ENCODE results near the gene SIGLEC15. TPM values are rescaled to one million over a fixed set of nuclear protein-coding genes. Genes with fewer than 3 reads are reported as not detected.

The SIGLEC15 gene
- total RNA-seq, 1 experiment from 2014 or later, result 0.13 TPM

DNA sequence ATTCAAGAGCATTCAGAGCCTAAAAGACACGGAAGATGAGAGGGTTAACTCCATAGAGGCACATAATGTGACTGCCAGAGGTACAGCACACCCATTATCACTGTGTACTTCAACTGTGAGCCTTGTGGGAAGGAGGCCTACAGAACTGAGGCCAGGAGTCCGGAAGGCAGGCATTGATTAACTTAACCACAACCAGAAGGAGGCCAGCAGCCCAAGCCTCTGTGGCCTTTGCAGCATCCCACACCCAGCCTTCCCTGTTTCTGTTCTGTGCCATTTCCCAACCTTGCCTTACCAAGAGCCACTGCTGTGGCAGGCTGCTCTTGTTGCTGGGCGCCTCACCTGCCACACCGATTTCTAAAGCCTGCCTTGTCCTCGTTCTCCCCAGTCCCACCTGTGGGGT, 27.2 kb downstream of the SIGLEC15 start:
- no peak overlapping the region for H3K4me3 Mint-ChIP-seq

More for the DNA sequence above, 27.2 kb downstream of the SIGLEC15 start:
- H4K5ac ChIP-seq (ENCODE audit: insufficient read length, low read depth, low read length), result no peak overlapping the region
- no peaks in the 10 kb centered on the region for H3K79me2 ChIP-seq (ENCODE audit: insufficient read depth, low read length)
- H3K79me1 ChIP-seq (ENCODE audit: insufficient read depth, low read depth, low read length, poor library complexity, severe bottlenecking), result no peaks in the 10 kb centered on the region
- no peak overlapping the region for H2BK120ac ChIP-seq (ENCODE audit: low read depth, low read length, poor library complexity, severe bottlenecking)
- no CpG with 5 or more reads among the region's 5 CpGs for WGBS (ENCODE audit: extremely low coverage, insufficient read length, low lambda C conversion rate)
- no peak overlapping the region for H2BK20ac ChIP-seq (ENCODE audit: low read depth, low read length, poor library complexity, severe bottlenecking)
- Mint-ChIP-seq H3K4me1 (peaks cover 8 to 10% of the 10 kb centered on the region in 2 experiments), H3K27ac (peak overlapping the region in 1 of 3 experiments; percentile 30; a peak in 1 of 7 replicates), H3K27me3 (ENCODE audit: low read depth) (no peaks in the 10 kb centered on the region), H3K9me3 (no peaks in the 10 kb centered on the region), H3K36me3 (ENCODE audit: insufficient read depth in 1 of 3, low read depth in 3 of 3) (peaks cover 12 to 41% (median 38%) of the 10 kb centered on the region in 3 experiments; a peak in 6 of 7 replicates)
- no peak overlapping the region for H3K18ac ChIP-seq (ENCODE audit: insufficient read length, low read depth, low read length)
- no peaks in the 10 kb centered on the region for H4K20me1 ChIP-seq (ENCODE audit: control insufficient read depth, insufficient read depth, insufficient read length)
- no peak overlapping the region for H3K14ac ChIP-seq (ENCODE audit: insufficient read depth, low read length)
- no peaks in the 10 kb centered on the region for H3K4me1 ChIP-seq (ENCODE audit: insufficient read depth, low read length)
- TF ChIP-seq, protein P1, sequence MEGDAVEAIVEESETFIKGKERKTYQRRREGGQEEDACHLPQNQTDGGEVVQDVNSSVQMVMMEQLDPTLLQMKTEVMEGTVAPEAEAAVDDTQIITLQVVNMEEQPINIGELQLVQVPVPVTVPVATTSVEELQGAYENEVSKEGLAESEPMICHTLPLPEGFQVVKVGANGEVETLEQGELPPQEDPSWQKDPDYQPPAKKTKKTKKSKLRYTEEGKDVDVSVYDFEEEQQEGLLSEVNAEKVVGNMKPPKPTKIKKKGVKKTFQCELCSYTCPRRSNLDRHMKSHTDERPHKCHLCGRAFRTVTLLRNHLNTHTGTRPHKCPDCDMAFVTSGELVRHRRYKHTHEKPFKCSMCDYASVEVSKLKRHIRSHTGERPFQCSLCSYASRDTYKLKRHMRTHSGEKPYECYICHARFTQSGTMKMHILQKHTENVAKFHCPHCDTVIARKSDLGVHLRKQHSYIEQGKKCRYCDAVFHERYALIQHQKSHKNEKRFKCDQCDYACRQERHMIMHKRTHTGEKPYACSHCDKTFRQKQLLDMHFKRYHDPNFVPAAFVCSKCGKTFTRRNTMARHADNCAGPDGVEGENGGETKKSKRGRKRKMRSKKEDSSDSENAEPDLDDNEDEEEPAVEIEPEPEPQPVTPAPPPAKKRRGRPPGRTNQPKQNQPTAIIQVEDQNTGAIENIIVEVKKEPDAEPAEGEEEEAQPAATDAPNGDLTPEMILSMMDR (conservative IDR thresholded peaks at IDR 0.05), result no peak
- no peak overlapping the region for H3K27ac ChIP-seq (ENCODE audit: insufficient read length, low read depth, low read length)
- no peaks in the 10 kb centered on the region for H3K23me2 ChIP-seq (ENCODE audit: insufficient read length, low read depth, low read length, poor library complexity, severe bottlenecking)
- no peaks in the 10 kb centered on the region for H3K9me3 ChIP-seq (ENCODE audit: control insufficient read depth, low read depth, low read length)
- no peak overlapping the region for H3K23ac ChIP-seq (ENCODE audit: insufficient read length, low read depth, low read length)
- no peak overlapping the region for H2AFZ ChIP-seq (ENCODE audit: low read length)
- H3K56ac ChIP-seq (ENCODE audit: insufficient read length, low read depth, low read length), result no peak overlapping the region
- H2BK12ac ChIP-seq (ENCODE audit: insufficient read length, low read depth, low read length), result no peak overlapping the region
- H3K9ac ChIP-seq (ENCODE audit: extremely low read depth, insufficient read length, low read length), result no peak overlapping the region
- H4K91ac ChIP-seq (ENCODE audit: insufficient read length, low read depth, low read length), result no peak overlapping the region
- H3T11ph ChIP-seq (ENCODE audit: low read length), result no peak overlapping the region
- no peaks in the 10 kb centered on the region for H3K27me3 ChIP-seq (ENCODE audit: insufficient read depth, low read length)
- no peak overlapping the region for H2AK5ac ChIP-seq (ENCODE audit: insufficient read length, low read length)
- H2BK5ac ChIP-seq (ENCODE audit: insufficient read length, low read length), result no peak overlapping the region
- no peak overlapping the region for H3K4ac ChIP-seq (ENCODE audit: low read depth, low read length)
- H2BK15ac ChIP-seq (ENCODE audit: low read depth, low read length), result no peak overlapping the region
- H3K4me2 ChIP-seq (ENCODE audit: insufficient read depth, insufficient read length, low read length), result no peak overlapping the region
- no peak for DNase-seq
- no peak overlapping the region for H4K8ac ChIP-seq (replicated peaks; ENCODE audit: insufficient read length, low read depth, low read length)

Data from H9 (cell line).